MM.1S (cell line): ENCODE data around the gene SAMD14.

Experiments
- DNase-seq: peaks from one replicate; pipeline ENCODE4 v3.0.0-alpha.2; 2015
- H2AFZ ChIP-seq: fragments of 300-600 bp; sonication (generic); 2 replicates; pipeline ENCODE4 v1.6.0; 2016; ENCODE audit warnings: antibody characterized with exemption, low read length
- H3F3A ChIP-seq: fragments of 300-600 bp; sonication (generic); 2 replicates; pipeline ENCODE4 v1.6.1; 2016; ENCODE audit warnings: mild to moderate bottlenecking, antibody characterized with exemption, low read length, moderate library complexity, mixed read lengths; ENCODE audit not compliant: insufficient read depth
- H3K27ac ChIP-seq: fragments of 300-600 bp; sonication (generic); 2 replicates; pipeline ENCODE4 v1.5.1; 2016; ENCODE audit warnings: mild to moderate bottlenecking, low read length
- H3K27me3 ChIP-seq: fragments of 300-600 bp; sonication (generic); replicated peaks from 2 replicates; pipeline ENCODE4 v1.6.0; 2016; ENCODE audit warnings: low read length; ENCODE audit not compliant: insufficient read depth
- H3K36me3 ChIP-seq: fragments of 300-600 bp; sonication (generic); replicated peaks from 2 replicates; pipeline ENCODE4 v1.6.1; 2016; ENCODE audit warnings: mild to moderate bottlenecking, low read length, mixed read lengths; ENCODE audit not compliant: insufficient read depth
- H3K4me1 ChIP-seq: fragments of 300-600 bp; sonication (generic); 2 replicates; pipeline ENCODE4 v1.6.1; 2016; ENCODE audit warnings: low read length, mixed read lengths
- H3K4me2 ChIP-seq: fragments of 300-600 bp; sonication (generic); 2 replicates; pipeline ENCODE4 v1.6.0; 2016; ENCODE audit warnings: low read depth, low read length
- H3K4me3 ChIP-seq: fragments of 300-600 bp; sonication (generic); 2 replicates; pipeline ENCODE4 v1.5.1; 2016; ENCODE audit warnings: low read length, mixed read lengths
- H3K79me2 ChIP-seq: fragments of 300-600 bp; sonication (generic); 2 replicates; pipeline ENCODE4 v1.6.1; 2016; ENCODE audit warnings: mixed run types, low read length, mixed read lengths
- H3K9ac ChIP-seq: fragments of 300-600 bp; sonication (generic); 2 replicates; pipeline ENCODE4 v1.6.1; 2016; ENCODE audit warnings: low read length, mixed read lengths
- H3K9me2 ChIP-seq: fragments of 300-600 bp; sonication (generic); replicated peaks from 2 replicates; pipeline ENCODE4 v1.6.1; 2016; ENCODE audit warnings: mild to moderate bottlenecking, low read length, mixed read lengths; ENCODE audit not compliant: insufficient read depth
- H3K9me3 ChIP-seq: fragments of 300-600 bp; sonication (generic); replicated peaks from 2 replicates; pipeline ENCODE4 v1.6.1; 2016; ENCODE audit warnings: mild to moderate bottlenecking, low read length, mixed read lengths; ENCODE audit not compliant: insufficient read depth
- H4K20me1 ChIP-seq: fragments of 300-600 bp; sonication (generic); 2 replicates; pipeline ENCODE4 v1.6.1; 2016; ENCODE audit warnings: mild to moderate bottlenecking, low read length, moderate library complexity, mixed read lengths; ENCODE audit not compliant: insufficient read depth
- CTCF ChIP-seq: fragments of 300-600 bp; sonication (generic); IDR thresholded peaks from 2 replicates; pipeline ENCODE4 v1.5.1; 2016; ENCODE audit warnings: antibody characterized with exemption, low read length, mixed read lengths
- EZH2 ChIP-seq: fragments of 300-600 bp; sonication (generic); optimal IDR thresholded peaks from 2 replicates; pipeline ENCODE3; 2017; ENCODE audit warnings: low read depth, mild to moderate bottlenecking, antibody characterized with exemption, low read length, mixed read lengths
- EZH2phosphoT487 ChIP-seq: fragments of 300-600 bp; sonication (generic); IDR thresholded peaks from 2 replicates; pipeline ENCODE4 v1.6.1; 2018; ENCODE audit warnings: antibody characterized with exemption, low read length

SAMD14 gene

GRCh38 chr17:50173335-50173941 is 43.5 kb upstream of the SAMD14 start:
- H3K4me1 ChIP-seq = peaks cover 31% of the 10 kb centered on the region
- no peaks in the 10 kb centered on the region for H3K79me2 ChIP-seq
- H3K4me3 ChIP-seq = no peak overlapping the region
- H3K9ac ChIP-seq = no peak overlapping the region
- DNase-seq = no peak
- no peaks in the 10 kb centered on the region for H3K27me3 ChIP-seq
- H3K9me2 ChIP-seq = no peaks in the 10 kb centered on the region
- H2AFZ ChIP-seq = no peak overlapping the region
- no peaks in the 10 kb centered on the region for H3K9me3 ChIP-seq
- no peaks in the 10 kb centered on the region for H3K36me3 ChIP-seq
- no peaks in the 10 kb centered on the region for H4K20me1 ChIP-seq
- H3K4me2 ChIP-seq = no peak overlapping the region
- TF ChIP-seq EZH2phosphoT487 = no peak
- no peak for TF ChIP-seq EZH2
- H3K27ac ChIP-seq = no peak overlapping the region
- H3F3A ChIP-seq = peaks cover 9% of the 10 kb centered on the region; the same call in 1 of the 2 replicates

GRCh38 chr17:50172936-50173334 is 43.0 kb upstream of the SAMD14 start:
- Histone ChIP-seq H3K4me2 (no peak overlapping the region), H2AFZ (no peak overlapping the region), H3K4me1 (peaks cover 26% of the 10 kb centered on the region), H4K20me1 (no peaks in the 10 kb centered on the region), H3K27me3 (no peaks in the 10 kb centered on the region), H3K9ac (no peak overlapping the region), H3F3A (peaks cover 9% of the 10 kb centered on the region; the same call in 1 of the 2 replicates), H3K27ac (no peak overlapping the region), H3K36me3 (no peaks in the 10 kb centered on the region), H3K4me3 (no peak overlapping the region), H3K79me2 (no peaks in the 10 kb centered on the region), H3K9me2 (no peaks in the 10 kb centered on the region), H3K9me3 (no peaks in the 10 kb centered on the region)
- TF ChIP-seq EZH2 (no peak), EZH2phosphoT487 (no peak), CTCF (no peak)
- no peak for DNase-seq

GRCh38 chr17:50172130-50172529 is 42.2 kb upstream of the SAMD14 start:
- Histone ChIP-seq H4K20me1 (no peaks in the 10 kb centered on the region), H2AFZ (no peak overlapping the region), H3F3A (peaks cover 9% of the 10 kb centered on the region; the same call in 1 of the 2 replicates), H3K9me2 (no peaks in the 10 kb centered on the region), H3K27me3 (no peaks in the 10 kb centered on the region), H3K4me2 (no peak overlapping the region), H3K9me3 (no peaks in the 10 kb centered on the region), H3K9ac (no peak overlapping the region), H3K4me1 (peaks cover 24% of the 10 kb centered on the region), H3K4me3 (no peak overlapping the region), H3K36me3 (no peaks in the 10 kb centered on the region), H3K27ac (no peak overlapping the region), H3K79me2 (no peaks in the 10 kb centered on the region)
- no peak for TF ChIP-seq EZH2phosphoT487
- TF ChIP-seq EZH2 = no peak
- no peak for TF ChIP-seq CTCF
- no peak for DNase-seq

- Histone ChIP-seq H3K9me2 (no peaks in the 10 kb centered on the region), H3K36me3 (no peaks in the 10 kb centered on the region), H3K27ac (peak overlapping the region; percentile 49; the same call in 1 of the 2 replicates), H3K79me2 (no peaks in the 10 kb centered on the region), H3K9ac (no peak overlapping the region), H3K27me3 (no peaks in the 10 kb centered on the region), H3K4me2 (peak overlapping the region; percentile 26; the same call in 1 of the 2 replicates), H2AFZ (peak overlapping the region; percentile 43; the same call in 1 of the 2 replicates), H4K20me1 (no peaks in the 10 kb centered on the region), H3K9me3 (no peaks in the 10 kb centered on the region), H3F3A (peaks cover 9% of the 10 kb centered on the region; the same call in 1 of the 2 replicates), H3K4me1 (peaks cover 24% of the 10 kb centered on the region), H3K4me3 (no peak overlapping the region)
- TF ChIP-seq EZH2 (no peak), CTCF (no peak), EZH2phosphoT487 (no peak)
- DNase-seq = no peak
These were observed 41.6 kb upstream of the SAMD14 start for GRCh38 chr17:50171371-50172071.
